IPS-20b (cell line): ENCODE data around the gene POLN.

Source experiments
- H3K27ac ChIP-seq: one replicate; pipeline ENCODE4 v1.5.1; 2013; ENCODE audit warnings: low read length
- H3K27me3 ChIP-seq: 2 replicates; pipeline ENCODE4 v1.6.1; 2013; ENCODE audit warnings: mild to moderate bottlenecking, low read length, inconsistent platforms; ENCODE audit not compliant: insufficient read depth
- H3K36me3 ChIP-seq: 2 replicates; pipeline ENCODE4 v1.6.1; 2013; ENCODE audit warnings: low read depth, mild to moderate bottlenecking, inconsistent platforms, low read length, moderate library complexity; ENCODE audit not compliant: insufficient read depth
- H3K4me1 ChIP-seq: 2 replicates; pipeline ENCODE4 v1.6.1; 2013; ENCODE audit warnings: mild to moderate bottlenecking, control low read depth, inconsistent platforms, low read length, moderate library complexity; ENCODE audit not compliant: insufficient read depth
- H3K4me3 ChIP-seq: 2 replicates; pipeline ENCODE4 v1.5.1; 2013; ENCODE audit warnings: mild to moderate bottlenecking, low read length, inconsistent platforms
- H3K9ac ChIP-seq: 2 replicates; pipeline ENCODE4 v1.6.1; 2013; ENCODE audit warnings: low read depth, mild to moderate bottlenecking, inconsistent platforms, low read length, moderate library complexity
- H3K9me3 ChIP-seq: 2 replicates; pipeline ENCODE4 v1.6.1; 2013; ENCODE audit warnings: mild to moderate bottlenecking, low read depth, low read length, inconsistent platforms; ENCODE audit not compliant: insufficient read depth

The POLN gene

DNA sequence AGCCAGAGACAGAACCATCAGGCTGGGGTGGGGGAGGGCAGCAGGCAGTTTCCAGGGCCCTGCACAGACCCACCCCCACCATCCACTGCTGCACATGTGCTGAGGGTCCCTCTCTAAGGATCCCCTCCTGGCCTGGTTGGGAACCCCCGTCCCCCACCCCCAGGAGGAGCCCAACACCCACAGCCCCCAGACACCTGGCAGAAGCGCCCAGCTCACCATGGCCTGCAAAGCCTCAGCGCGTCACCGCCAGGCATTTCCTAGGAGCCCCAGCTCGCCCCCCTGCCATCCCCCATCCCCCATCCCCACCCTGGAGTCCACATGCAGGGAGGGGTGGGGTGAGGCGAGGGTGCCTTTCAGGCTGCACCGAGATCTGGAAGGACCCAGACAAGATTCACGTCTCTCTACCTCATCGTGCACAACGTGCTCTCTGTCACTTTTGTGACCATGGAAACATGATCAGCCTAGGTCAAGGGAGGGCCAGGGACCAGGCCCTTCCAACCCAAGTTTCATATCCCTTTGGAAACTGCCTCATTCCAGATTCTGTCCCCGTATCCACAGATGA lies 10.7 kb upstream of the POLN start:
- Histone ChIP-seq H3K4me1 (no peaks in the 10 kb centered on the region), H3K27me3 (no peaks in the 10 kb centered on the region), H3K9ac (no peak overlapping the region), H3K27ac (no peak overlapping the region), H3K9me3 (no peaks in the 10 kb centered on the region), H3K36me3 (peaks cover 5% of the 10 kb centered on the region; the same call in 1 of the 2 replicates), H3K4me3 (no peak overlapping the region)

DNA sequence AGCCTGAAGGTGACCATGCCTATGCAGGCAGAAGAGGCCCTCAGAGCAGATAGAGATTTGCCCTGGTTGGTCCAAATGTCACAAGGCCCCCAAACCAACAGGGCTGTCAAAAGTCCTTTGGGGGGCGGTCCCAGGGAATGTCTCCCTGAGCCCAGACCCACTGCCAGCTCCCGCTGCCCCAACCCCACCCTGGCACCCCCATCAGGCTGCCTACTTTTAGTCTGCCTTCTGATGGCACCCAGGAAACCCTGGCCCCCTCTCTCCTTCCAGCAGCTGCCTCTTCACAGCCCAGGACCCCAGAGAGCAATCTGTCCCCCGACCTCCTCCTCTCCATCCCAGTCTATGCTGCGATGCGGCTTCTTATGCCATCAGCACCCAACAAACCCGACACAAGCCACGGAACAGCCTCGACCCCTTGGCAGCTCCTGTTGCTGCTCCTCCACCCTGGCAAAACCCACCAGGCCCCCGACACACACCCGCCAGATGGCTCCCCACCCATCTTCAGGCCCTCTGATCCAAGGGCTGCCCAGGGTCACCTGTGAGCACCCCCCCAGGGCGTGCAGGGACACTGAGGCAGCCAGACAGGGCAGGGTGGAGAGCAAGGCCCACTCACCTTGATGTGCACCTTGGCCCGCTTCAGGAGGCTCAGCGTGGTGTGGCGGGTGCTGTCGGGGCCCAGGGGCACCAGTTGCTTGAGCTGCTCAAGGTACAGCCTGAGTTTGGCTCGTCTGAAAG lies 10.0 kb upstream of the POLN start:
- Histone ChIP-seq H3K36me3 (peaks cover 5% of the 10 kb centered on the region; the same call in 1 of the 2 replicates), H3K9me3 (no peaks in the 10 kb centered on the region), H3K4me1 (no peaks in the 10 kb centered on the region), H3K4me3 (no peak overlapping the region), H3K27ac (no peak overlapping the region), H3K9ac (no peak overlapping the region), H3K27me3 (no peaks in the 10 kb centered on the region)

DNA sequence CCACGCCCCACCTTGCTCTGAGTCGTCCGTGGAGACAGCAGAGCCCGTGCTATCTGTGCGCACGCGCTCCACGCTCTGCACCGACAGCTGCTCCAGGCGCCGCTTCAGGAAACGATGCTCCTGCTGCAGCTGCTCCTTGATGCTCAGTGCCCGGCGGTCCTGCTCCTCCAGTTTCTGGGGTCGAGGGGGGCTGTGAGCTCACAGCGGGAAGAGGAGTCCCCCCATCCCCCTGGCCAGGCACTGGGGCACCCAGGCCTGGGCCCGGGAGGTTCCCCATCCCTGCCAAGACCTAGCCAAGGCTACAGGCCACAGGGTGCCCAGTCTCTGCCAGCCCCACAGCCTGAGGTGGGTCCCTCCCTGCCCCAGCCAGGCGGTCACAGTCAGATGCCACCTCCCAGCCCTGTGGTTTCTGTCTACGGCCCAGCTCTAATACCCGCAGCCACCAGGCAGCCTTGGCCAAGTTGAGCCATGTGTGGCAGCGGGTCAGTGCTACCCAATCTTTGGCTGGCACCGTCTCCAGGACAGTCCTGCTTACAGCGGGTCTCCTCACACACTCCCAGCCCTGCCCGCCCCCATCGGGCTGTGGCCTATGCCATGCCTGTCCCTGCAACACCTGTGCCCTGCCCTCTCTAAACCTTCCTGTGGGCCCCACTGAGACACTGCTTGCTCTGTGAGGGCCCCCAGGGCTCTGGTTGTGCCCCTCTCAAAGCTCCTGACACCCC lies 9.3 kb upstream of the POLN start:
- H3K27ac ChIP-seq: no peak overlapping the region
- no peak overlapping the region for H3K4me3 ChIP-seq
- H3K27me3 ChIP-seq: no peaks in the 10 kb centered on the region
- H3K36me3 ChIP-seq: peaks cover 5% of the 10 kb centered on the region; the same call in 1 of the 2 replicates
- H3K9me3 ChIP-seq: no peaks in the 10 kb centered on the region
- H3K4me1 ChIP-seq: no peaks in the 10 kb centered on the region
- H3K9ac ChIP-seq: no peak overlapping the region

DNA sequence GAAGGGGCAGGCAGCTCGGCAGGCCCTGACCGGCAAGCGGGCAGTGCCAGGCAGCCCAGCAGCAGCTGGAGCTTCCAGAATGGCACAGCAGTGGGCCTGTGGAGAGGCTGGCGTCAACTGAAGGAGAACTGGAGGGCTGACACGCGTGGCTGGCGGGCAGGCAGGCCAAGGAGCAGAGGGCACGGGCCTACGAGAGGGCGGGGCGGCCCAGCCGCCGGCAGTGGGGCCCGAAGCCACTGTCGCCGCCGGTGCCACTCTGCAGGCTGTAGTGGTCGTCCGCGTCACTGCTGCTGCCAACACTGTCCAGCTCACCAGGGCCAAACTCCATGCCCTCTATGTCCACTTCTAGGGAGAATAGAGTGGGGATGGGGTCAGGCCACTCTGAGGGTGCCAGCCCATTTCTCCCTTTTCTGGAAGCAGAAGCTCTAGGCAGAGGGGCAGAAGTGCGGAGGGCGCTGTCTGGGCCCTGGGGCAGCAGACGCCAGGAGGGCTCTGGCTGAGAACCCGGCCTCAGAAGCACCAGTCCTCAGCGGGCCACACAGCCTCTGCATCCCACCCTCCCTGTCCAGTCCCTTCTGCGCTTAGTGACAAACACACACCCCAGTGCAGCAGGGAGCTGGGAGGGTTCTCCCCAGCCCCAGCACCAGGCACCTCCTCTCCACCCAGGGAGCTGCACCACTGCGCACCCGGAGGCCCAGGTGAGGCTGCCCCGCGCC lies 8.6 kb upstream of the POLN start:
- Histone ChIP-seq H3K27me3 (no peaks in the 10 kb centered on the region), H3K9ac (no peak overlapping the region), H3K27ac (no peak overlapping the region), H3K4me1 (no peaks in the 10 kb centered on the region), H3K4me3 (no peak overlapping the region), H3K9me3 (no peaks in the 10 kb centered on the region), H3K36me3 (peaks cover 5% of the 10 kb centered on the region; the same call in 1 of the 2 replicates)

DNA sequence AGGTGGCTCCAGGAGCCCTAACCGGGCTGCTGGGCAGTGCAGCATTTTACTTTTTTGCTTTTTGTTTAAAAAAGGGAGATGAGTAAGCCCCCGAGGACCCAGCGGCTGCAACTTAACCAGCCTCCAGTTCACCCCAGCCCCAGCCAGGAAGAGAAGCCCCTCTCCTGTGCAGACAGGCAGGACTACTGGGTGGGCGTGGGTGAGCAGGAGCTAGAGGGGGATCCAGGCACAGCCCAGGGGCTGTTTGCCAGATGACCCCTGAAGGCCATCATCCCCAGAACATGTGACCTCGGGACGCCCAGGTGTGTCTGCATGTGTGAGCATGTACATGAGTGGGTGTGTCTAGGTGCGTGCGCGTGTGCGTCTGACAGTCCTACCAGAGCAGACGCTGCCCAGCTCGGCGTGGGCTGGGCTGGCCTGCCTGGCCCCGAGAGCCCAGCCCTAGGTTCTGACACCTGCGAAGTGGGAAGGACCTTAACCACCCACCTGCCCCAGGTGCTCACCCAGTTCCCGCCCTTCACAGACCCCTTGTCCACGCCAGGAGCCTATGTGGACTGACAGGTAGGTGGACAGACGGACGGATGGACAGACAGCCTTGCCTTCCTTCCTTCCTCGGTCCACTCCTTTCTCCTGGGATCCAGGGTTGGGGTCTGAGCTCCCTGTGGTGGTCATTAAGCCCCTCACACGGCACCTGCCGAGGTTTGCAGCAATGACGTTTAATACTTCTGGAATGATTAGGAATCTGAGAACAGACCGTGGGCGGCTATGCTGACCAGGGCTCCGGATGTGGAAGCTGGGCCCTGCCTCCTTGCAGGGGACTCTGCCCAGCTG lies 7.8 kb upstream of the POLN start:
- Histone ChIP-seq H3K4me3 (no peak overlapping the region), H3K27me3 (no peaks in the 10 kb centered on the region), H3K36me3 (peaks cover 2% of the 10 kb centered on the region; the same call in 1 of the 2 replicates), H3K9ac (no peak overlapping the region), H3K27ac (no peak overlapping the region), H3K4me1 (no peaks in the 10 kb centered on the region), H3K9me3 (peaks cover 2% of the 10 kb centered on the region)

DNA sequence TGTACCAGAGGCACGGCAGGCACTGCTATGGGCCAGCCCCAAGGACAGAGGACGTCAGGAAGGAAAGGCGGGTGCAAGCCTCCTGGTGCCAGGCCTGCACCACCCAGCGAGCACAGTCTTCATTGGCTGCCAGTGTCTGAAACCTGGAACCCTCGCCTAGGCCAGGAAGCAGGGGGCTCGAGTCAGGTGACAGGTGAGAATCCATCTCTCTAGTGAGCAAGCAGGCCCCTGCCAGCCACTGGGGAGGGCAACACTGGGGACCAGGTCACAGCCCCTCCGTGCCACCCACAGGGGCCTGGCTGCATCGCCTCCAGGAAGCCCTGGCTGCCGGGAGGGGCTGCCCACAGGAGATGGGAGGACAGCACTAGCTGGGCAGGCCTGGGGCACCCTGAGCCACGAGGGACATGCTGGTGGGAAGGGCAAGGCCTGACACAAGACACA lies 6.9 kb upstream of the POLN start:
- Histone ChIP-seq H3K9ac (no peak overlapping the region), H3K4me3 (no peak overlapping the region), H3K4me1 (no peaks in the 10 kb centered on the region), H3K9me3 (peaks cover 8% of the 10 kb centered on the region), H3K27ac (no peak overlapping the region), H3K27me3 (peaks cover under 1% of the 10 kb centered on the region; the same call in 1 of the 2 replicates), H3K36me3 (no peaks in the 10 kb centered on the region)

DNA sequence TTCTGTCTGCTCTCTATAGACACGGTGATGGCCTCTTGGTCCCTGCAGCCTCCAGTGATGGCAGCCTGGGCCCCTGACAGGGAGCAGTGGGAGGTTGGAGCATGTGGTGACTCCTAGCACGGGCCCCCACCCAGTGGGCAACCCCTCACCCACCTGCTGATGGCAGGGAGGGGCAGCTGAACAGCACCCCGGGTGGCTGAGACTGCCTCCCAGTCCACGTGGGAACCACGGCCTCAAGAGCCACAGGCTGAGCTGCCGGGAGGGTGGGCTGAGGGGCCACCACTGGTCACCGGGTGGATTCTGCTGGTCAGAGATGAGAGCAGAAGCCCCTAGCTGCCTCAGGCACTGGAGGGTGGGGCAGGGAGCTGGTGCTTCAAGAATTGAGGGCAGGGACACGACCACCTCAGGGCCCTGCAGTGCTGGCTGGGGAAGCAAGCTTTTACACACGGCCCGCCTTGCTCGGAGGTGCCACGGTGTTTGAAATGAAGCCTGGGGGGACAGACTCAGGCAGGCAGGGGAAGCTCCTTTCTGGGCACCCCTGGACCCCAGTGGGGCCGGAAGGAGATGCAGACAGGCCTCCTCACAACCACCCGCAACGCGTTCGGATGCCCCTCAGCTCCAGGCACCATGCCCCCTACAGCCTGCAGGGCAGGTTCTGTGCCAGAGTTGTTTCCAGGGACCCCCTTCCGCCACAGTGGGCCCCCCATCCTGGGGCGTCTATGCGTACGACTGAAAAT lies 6.3 kb upstream of the POLN start:
- H3K4me3 ChIP-seq: no peak overlapping the region
- no peak overlapping the region for H3K9ac ChIP-seq
- peaks cover 3% of the 10 kb centered on the region; the same call in 1 of the 2 replicates for H3K27me3 ChIP-seq
- H3K36me3 ChIP-seq: no peaks in the 10 kb centered on the region
- no peak overlapping the region for H3K27ac ChIP-seq
- H3K9me3 ChIP-seq: peaks cover 8% of the 10 kb centered on the region
- H3K4me1 ChIP-seq: no peaks in the 10 kb centered on the region

DNA sequence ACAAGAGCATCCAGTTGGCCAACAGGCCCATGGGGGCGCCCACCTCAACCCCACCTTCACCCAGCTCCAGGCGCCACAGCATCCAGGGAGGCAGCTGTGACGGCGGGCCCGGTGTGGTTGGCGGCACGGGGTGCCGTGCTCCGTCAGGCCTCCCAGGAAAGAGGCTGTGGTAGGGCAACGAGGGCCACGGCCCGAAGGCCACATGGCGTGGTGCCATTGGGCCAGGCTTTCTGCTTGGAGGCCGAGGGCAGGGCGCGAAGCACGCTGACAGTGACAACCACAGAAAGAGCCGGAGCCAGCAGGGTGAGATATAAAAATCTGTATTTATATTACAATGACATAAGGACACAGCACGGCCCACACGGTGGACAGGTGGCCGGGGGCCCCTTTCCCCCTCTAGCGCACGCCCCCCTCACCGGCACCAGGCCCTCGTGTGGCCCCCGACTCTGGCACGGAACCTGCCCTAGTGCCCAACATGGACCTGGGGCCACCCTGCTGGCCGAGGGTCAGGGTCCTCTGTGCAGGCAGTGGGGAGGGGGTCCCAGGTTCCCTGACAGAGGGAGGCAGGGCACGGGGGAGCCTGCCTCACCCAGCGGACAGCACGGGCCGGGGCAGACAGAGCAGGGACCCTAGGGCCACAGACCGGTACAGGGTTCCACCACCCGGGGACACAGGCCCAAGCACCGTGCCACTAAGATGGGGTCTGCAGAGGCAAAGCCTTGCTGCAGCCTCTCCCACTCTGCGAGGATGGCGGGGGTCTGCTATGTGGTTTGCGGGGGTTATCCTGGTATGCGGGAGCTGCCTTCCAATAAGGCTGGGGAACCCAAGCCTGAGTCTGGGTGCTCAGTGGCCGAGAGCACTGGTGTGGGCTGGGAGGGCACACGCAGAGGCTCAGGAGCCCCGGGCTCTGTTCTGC lies 5.5 kb upstream of the POLN start:
- Histone ChIP-seq H3K27ac (no peak overlapping the region), H3K27me3 (peaks cover 3% of the 10 kb centered on the region; the same call in 1 of the 2 replicates), H3K4me1 (no peaks in the 10 kb centered on the region), H3K9ac (no peak overlapping the region), H3K36me3 (no peaks in the 10 kb centered on the region), H3K9me3 (peaks cover 8% of the 10 kb centered on the region), H3K4me3 (no peak overlapping the region)

DNA sequence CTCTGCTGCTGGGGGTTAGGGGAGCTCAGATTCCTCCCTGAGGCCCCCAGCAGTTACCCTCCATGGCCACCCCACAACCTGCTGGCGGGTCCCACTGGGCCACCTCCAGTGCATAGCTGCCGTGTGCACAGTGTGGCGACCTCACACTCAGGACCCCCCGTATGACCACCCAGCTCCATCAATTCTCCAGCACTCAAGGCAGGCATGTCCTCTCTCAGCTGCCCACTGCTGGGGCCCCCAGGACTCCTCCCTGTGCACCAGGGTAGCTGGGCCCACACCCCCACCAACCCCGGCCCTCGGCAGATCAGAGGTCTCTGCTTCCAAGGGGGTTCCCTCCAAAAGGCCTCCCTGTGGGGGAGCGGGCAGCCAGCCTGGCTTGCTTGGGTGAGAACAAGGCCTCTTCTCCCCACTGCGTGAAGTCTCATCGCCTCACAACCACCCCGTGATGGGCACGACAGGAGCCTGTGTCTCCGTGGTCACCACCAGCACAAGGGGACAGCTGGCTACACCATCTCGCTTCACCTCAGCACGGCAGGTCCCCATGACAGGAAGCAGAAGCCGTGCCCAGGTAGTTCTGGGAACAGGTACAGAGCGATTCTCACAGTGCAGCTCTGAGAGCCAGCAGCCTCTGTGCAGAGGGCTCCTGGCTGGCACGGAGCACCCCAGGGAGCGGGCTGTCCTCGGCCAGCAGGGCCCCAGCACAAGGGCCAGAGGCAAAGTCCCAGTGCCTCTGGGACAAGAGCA lies 4.6 kb upstream of the POLN start:
- no peak overlapping the region for H3K27ac ChIP-seq
- peaks cover 8% of the 10 kb centered on the region for H3K9me3 ChIP-seq
- no peaks in the 10 kb centered on the region for H3K36me3 ChIP-seq
- no peak overlapping the region for H3K4me3 ChIP-seq
- peaks cover 3% of the 10 kb centered on the region; the same call in 1 of the 2 replicates for H3K27me3 ChIP-seq
- H3K4me1 ChIP-seq: no peaks in the 10 kb centered on the region
- no peak overlapping the region for H3K9ac ChIP-seq
